HFF-Myc (cell line): Measurements from ENCODE around the gene CD48.

ENCODE experiments used
- DNase-seq: peaks from one replicate; pipeline ENCODE4 v3.0.0-alpha.2; 2011; ENCODE audit warnings: low read depth; ENCODE audit errors: extremely low read depth
- H3K4me3 ChIP-seq: replicated peaks from 2 replicates; pipeline ENCODE4 v1.5.1; 2011; ENCODE audit warnings: low read depth, mild to moderate bottlenecking, control low read depth, low read length
- TF ChIP-seq, protein P1 (sequence below): IDR thresholded peaks from 2 replicates; pipeline ENCODE4 v1.5.1; 2012; ENCODE audit warnings: mild to moderate bottlenecking, low read depth, low read length, control low read depth; ENCODE audit errors: missing control alignments

CD48 gene

DNA sequence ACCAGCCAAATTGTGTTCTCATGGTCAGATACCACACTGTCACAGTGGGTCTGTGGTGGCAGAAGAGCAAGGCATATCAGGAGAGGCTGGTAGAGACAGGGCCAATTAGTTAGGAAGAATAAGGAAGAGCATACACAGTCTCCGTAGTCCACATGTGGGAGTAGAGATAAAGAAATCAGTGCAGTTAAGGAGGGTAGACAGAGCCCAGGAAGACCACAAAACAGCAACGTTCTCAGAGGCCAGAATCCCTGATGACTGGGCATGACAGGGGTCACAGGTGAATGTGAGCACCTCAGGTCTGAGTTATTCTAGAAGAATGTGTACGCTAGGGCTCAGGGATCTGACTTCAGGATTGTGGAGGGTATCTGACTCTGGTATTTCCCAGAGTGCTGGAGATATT lies 31.7 kb downstream of the CD48 start:
- TF ChIP-seq, protein P1, sequence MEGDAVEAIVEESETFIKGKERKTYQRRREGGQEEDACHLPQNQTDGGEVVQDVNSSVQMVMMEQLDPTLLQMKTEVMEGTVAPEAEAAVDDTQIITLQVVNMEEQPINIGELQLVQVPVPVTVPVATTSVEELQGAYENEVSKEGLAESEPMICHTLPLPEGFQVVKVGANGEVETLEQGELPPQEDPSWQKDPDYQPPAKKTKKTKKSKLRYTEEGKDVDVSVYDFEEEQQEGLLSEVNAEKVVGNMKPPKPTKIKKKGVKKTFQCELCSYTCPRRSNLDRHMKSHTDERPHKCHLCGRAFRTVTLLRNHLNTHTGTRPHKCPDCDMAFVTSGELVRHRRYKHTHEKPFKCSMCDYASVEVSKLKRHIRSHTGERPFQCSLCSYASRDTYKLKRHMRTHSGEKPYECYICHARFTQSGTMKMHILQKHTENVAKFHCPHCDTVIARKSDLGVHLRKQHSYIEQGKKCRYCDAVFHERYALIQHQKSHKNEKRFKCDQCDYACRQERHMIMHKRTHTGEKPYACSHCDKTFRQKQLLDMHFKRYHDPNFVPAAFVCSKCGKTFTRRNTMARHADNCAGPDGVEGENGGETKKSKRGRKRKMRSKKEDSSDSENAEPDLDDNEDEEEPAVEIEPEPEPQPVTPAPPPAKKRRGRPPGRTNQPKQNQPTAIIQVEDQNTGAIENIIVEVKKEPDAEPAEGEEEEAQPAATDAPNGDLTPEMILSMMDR, result no peak
- no peak overlapping the region for H3K4me3 ChIP-seq
- DNase-seq, result no peak

DNA sequence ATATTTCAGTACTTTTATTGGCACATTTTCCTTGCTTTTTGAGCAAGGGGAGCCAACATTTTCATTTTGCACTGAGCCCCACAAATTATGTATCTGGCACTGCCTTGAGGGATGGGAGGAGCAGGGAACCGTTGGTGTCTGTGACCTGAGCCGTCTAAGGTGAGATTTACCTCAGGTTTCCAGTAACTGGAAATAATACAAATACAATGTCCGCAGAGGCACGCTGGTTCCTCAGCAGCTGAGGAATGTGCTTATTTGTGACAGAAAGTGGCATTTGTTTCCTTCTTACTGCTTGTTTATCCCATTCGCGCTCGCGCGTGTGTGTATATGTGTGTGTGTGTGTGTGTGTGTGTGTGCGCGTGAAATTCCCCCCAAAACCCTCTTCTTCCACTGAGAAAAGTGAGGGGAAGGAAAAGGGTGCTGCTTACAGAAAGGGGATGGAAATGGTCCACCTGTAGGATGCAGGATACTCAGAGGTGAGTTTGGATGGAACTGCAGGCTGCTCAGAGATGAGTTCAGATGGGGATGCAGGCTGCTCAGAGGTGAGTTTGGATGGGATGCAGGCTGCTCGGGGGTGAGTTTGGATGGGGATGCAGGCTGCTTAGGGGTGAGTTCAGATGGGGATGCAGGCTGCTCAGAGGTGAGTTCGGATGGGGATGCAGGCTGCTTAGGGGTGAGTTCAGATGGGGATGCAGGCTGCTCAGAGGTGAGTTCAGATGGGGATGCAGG lies 34.6 kb downstream of the CD48 start:
- TF ChIP-seq, protein P1, result no peak
- no peak overlapping the region for H3K4me3 ChIP-seq
- DNase-seq, result no peak

DNA sequence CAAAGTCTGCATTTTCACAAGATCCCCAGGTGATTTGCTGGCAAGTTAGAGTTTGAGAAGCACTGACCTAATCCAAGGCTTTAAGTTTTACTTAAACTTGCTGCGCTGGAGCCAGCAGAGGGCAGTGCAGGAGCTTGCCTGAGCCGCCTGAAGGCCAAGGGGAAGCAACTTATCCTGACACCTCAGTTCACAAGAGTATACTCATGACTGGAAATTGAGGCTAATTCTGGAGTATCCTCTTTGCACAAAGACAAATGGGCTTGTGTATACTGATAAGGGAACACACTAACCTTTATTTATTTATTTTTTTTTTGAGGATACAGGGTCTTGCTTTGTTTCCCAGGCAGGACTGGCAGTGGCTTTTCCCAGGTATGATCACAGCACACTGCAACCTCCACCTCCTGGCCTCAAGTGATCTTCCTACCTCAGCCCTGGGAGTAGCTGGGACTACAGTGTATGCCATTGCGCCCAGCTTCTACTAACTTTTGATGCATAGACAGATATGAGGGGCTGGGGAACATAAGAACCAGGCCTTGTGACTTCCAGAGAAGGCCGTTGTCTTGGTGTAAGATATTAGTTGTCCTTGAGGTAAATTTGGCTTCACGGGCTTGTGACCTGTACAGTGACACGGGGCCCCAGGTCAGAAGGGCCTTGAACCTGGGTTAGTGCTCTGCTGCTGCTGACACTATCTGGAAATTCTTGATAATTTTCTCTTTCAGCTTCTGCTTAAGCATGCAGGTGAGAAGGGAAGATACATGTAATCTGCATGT lies 35.8 kb downstream of the CD48 start:
- no peak overlapping the region for H3K4me3 ChIP-seq
- DNase-seq, result peak; percentile 4
- TF ChIP-seq, protein P1, result peak; percentile 75

DNA sequence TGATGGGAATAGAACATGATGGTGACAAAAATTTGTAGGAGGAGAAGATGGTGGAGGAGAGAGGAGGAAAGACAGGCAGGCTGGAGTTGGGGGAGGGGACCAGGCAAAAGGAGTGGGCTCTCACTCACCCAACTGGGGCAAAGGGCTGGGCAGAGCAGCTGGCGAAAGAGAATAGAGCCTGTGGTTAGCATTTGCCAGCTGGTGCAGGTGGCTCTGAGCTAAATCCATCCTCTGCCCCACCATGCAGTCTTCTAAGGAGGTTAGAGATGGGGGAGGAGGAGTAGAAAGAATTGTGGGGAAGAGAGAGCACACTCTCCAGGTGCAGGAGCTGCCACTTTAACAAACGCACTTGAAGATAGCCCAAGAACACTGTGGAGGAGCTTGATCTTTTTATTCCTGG lies 37.2 kb downstream of the CD48 start:
- H3K4me3 ChIP-seq, result no peak overlapping the region
- no peak for DNase-seq
- TF ChIP-seq, protein P1, result no peak

DNA sequence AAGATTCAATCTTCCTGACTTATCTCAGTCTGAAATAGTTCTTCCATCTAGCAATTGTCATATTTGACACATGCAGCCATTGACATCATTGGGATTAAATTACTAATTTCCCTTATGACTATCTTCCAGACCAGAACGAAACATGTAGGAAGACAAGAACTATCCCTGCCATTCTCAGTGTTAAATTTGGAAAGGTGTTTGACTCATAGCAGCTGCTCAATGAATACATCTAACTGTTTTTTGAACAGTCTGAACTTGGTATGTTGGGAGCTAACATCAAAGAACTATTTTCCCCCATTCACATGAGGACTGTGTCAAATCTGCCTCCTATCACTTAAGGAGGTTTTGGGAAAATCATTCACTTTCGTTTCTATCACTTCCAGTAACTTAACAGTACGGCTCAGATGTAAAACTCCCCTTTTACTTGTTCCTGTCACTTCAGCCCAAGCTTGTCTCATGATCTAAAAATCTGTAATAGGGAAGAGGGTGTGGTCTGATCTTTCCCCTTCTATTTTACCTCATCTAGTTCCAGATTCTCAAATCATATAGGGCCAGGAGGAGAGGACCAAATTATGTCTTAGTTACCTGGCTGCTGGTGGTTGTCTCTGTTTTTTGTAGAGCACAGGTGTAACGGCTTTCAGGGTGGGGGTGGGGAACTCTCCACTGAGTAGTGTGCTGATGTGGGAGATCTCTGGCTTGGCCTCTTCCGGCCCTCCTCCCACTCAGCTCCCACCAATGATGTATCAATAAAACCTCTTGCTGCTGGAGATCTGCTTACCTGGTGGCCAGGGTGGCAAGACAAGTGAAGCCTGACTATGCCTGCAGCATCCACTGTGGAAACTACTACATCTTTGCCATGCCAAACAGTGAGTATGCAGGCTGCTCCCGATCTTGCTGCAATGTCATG lies 38.6 kb downstream of the CD48 start:
- TF ChIP-seq, protein P1, result no peak
- H3K4me3 ChIP-seq, result no peak overlapping the region
- no peak for DNase-seq

DNA sequence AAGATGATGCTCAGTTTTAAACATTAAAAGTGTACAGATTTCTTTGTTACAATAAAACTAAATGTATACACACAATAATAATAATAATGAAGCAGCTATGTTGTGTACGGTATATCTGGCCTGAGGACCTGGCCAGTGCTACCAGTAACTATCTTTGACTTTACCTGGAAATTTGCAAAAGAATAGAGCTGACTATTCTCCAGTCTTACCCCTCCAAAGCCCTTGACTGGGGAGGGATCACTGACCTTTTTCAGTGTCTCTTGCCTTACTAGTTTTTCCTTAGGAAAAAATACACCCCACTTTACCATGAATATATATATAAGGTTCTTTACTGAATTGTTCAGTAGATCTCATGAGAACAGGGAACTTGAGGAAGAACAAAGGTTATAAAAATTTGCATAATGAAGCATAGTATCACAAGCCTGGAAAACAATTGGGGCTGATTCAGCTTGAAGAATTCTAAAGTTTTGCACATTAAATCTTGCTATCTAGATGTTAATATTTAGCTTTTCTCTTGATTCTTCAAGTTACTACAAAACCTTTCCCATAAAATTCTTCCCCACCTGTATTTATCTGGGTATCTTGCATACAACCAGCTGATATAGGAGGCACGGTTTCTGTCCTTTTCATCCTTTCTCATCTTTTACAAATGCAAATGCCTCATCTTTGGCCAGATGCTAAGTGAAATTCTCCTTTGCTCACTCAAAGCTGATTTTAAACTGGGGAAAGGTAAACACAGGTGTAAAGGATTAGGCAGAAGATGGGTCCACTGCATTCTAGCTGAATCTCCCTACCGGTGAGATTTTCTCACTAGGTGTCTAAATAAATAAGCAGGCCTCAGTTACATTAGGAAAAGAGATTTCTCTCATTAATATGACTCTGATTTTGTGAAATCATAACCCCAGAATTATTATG lies 39.8 kb downstream of the CD48 start:
- no peak overlapping the region for H3K4me3 ChIP-seq
- TF ChIP-seq, protein P1, result no peak
- no peak for DNase-seq
